Inflammatory macrophage (primary cell): ENCODE data around the gene FAM25A.
"Not testable (repeated sequence)": the region's sequence is repeated elsewhere in the genome, so short reads cannot be mapped to it uniquely, and the experiment has no call there.

Source experiments
- DNase-seq, 2 donors: peaks; one replicate each; pipeline ENCODE4 v3.0.0-alpha.2; 2020 to 2022
- total RNA-seq, 18 experiments: gene quantifications; one replicate each; lab custom pipeline; 2026; ENCODE audit warnings: mixed read lengths in 6 of 18, inconsistent platforms in 2 of 18; lab: John Stamatoyannopoulos, UW

The FAM25A gene
- total RNA-seq: 0 to 0.03 (median 0) reads per million in 18 experiments

DNA sequence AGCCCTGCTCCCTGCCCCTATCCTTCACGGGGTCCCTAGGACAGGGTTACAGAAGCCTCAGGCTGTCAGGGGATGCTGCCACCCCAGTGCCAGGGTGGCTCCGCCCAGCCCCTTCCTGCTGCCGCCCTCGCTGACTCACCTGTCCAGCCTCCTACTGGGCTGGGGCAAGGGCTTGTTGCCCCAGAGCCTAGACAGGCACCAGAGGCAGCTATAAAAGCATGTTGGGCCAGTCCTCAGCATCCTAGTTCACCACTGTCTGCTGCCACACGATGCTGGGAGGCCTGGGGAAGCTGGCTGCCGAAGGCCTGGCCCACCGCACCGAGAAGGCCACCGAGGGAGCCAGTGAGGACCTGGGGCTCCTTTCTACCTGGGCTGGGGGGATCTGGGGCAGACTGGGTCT, at the start of gene FAM25A:
TSS of gene FAM25A (plus strand) at position 239 of the 400 bp plus-strand sequence. CDS start at position 270, 31 bp downstream.
- DNase-seq: not testable (repeated sequence)

DNA sequence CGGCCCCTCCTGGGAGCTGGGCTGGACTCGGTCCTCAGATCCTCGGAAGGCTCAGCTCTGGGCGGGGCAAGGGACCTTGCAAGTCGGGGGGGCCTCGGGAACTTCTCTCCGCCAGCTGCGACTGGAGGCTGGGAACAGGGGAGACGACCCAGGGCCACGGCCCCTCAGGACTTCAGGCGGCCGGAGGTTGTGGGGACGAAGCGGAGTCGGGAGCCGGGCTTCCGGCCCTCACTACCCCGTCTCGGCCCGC, 49.2 kb upstream of the FAM25A start:
- DNase-seq: no peak

DNA sequence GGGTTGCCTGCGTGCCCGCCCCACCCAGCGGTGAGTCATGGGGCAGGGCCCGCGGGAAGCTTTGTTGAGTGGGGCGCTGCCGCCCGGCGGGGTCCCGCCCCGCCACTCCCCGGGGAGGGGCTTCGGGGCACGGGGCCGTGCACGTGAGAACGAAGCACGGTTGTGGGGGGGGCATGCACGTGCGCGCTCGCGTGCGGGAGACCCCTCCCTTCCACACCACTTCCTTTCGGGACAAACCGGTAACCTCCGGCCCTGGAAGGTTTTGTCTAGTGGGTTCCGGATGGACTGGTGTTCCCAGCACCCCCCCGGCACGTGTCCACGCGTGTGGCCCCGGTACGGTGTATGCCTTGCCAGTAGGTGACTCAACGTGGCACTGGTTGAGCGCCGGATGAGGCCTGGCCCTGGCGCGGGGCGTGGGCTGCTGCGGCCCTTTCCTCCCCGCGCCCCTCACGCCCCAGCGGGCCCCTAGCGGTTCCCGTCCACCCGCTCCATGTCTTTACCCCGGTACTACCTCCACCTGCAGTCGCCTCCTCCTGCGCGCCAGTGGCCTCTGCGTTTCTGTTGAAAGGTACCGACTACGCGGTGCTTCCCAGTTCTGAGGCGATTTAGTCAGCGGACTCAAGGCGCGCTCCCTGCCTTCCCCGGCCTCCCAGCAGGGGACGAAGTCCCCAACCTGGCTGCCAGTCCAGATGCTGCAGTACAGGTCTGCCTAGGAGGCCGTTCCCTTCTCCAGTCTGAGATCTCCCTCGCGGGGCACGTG, 48.7 kb upstream of the FAM25A start:
- peak; percentile 87 to 88 for DNase-seq

DNA sequence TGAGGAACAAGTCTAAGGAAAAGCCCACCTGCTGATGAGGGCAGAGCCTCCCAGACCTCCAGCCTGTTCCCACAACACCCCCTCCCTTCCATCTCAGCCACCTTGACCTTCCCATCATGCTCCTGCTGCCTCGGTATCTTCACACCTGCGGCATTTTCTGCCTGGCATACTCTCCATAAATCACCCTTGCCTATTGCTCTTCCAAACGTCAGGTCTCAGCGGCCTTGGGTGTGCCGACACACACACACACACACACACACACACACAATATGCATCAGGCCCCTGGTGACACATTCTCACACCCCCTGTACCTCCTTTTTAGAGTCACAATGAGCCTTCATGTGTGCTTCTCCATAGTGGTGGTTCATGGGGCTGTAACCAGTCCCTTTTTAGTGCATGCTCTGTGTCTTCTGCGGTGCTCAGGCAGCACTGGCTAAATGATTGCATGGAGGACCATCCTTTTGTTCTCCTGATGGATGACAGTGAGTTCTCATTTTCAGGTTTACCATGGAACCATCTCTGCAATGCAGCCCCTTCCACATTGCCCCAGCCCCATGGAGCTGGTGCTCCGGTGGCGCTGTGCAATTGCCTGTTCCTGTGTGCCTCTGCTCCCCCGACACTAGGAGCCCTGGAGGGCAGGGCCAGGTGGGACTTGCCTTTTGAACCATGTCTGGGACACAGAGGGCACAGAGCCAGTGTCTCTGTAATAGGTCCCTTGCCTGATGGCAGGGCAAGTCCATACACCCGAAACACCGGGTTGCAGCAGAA, 47.3 kb upstream of the FAM25A start:
- DNase-seq: no peak

DNA sequence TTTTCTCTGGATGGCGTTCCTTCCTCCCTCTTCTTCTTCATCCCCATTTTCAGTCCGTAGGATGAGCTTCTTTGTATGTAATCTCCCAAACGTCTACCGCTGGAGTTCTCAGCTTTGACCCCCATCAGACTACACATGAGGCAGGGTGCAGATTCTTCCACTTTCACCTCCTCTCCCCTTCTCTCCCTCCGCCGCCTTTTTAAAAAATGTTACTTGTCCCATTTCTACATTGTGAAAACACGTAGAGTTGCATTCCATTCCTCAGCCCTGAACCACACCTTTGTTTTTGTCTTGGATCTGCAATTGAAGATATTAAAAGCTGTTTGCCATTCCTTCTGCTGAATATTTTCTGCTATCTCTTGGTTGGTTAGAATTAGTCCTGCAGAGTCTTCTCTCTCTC, 45.6 kb upstream of the FAM25A start:
- DNase-seq: no peak

DNA sequence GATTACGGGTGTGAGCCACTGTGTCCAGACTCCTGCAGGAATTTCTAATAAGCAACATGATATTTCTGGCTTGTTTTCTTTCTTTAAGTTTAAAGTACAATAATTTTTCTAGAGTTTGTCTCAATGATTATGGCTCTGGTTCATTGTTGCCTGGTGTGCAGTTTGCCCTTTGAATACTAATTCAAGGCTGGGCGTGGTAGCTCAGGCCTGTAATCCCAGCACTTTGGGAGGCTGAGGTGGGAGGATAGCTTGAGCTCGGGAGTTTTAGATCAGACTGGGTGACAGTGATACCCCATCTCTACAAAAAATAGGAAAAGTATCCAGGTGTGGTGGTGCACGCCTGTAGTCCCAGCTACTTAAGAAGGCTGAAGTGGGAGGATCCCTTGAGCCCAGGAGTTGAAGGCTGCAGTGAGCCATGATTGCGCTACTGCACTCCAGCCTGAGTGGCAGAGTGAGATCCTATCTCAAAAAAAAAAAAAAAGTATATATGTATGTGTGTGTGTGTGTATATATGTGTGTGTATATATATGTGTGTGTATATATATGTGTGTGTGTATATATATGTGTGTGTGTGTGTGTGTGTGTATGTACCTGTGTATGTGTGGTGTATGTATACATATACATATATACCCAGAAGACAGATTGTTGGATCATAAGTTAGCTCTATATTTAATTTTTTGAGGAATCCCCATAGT, 43.6 kb upstream of the FAM25A start:
- DNase-seq: no peak

DNA sequence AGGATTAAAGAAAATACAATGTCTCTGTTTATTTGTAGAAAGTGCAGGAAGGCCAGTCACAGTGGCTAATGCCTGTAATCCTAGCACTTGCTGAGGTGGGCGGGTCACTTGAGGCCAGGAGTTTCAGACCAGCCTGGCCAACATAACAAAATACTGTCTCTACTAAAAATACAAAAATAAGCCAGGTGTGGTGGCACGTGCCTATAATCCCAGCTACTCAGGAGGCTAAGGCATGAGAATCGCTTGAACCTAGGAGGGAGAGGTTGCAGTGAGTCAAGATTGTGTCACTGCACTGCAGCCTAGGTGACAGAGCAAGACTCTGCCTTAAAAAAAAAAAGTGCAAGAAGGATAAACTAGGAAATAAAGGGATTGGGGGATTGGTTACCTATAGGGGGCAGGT, 41.6 kb upstream of the FAM25A start:
- not testable (repeated sequence) for DNase-seq

DNA sequence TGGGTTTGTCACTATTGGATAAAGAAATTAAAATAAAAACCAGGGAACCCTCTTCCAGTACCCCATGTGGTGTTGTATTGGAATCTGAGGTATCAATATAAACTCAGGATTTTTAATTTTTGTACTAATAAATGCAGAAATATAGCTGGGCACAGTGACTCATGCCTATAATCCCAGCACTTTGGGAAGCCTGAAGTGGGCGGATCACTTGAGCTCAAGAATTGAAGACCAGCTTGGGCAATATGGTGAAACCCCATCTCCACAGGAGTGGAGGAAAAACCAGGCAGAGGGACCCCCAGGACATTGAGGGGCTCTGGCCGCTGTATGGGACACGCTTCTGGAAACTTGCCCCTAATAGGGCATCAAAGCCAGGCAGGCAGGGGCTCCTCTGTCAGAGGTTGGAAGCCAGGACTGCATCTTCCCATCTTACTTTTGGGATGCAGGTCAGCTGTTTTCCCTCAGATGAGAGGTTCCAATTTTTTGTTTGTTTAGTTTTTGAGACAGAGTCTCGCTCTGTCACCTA, 40.7 kb upstream of the FAM25A start:
- DNase-seq: no peak

DNA sequence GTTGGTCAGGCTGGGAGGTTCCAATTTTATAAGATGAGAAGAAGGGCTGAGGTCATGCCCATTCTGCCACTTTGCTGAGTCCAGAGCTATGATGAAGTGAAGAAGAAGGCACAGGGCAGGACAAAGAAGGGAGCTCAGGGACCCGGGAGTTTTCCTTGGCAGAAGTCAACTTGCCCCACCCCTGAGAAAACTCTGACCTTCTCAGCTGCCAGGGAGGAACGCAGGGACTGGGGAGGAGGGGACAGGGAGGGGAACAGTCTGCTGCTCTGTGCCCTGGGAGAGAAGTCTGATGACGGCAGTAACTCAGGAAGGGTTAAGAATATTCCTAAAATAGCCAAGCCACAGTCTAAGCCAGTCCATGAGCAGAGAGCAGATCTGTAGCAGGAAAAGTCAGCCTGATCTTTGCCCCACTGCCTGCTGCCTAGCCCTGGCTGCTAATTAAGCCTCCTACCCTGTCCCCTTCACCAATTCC, 40.1 kb upstream of the FAM25A start:
- DNase-seq: no peak

DNA sequence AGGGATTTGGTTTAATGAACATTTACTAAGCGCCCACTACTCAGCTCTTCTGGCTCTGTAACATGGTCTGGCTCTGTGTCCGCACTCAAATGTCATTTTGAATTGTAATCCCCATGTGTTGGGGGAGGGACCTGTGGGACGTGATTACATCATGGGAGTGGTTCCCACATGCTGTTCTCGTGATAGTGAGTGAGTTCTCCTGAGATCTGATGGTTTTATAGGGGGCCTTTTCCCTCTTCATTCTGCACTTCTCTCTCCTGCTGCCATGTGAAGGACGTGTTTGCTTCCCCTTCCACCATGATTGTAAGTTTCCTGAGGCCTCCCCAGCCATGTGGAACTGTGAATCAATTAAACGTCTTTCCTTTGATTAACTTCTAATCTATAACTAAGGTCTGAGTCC, 39.1 kb upstream of the FAM25A start:
- peak in 1 of 2 donors; percentile 24 for DNase-seq

DNA sequence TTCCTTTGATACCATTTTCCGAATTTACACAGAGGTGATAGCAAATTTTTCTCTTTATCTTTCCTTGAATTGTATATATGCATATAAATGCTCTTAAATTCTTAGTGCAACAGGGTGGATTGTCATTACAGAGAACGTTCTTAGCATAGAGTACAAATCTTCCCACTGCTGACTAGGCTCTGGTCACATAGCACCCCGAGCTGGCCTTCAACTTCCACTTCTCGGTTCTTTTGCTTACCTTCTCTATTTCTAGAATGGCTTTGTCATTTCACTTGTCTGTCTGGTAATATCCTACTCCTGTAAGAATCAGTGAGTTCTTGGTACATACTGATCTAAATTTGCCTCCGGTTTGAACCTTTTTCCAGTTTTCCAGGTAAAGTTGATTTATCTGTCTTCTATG, 38.4 kb upstream of the FAM25A start:
- DNase-seq: peak; percentile 9 to 40

DNA sequence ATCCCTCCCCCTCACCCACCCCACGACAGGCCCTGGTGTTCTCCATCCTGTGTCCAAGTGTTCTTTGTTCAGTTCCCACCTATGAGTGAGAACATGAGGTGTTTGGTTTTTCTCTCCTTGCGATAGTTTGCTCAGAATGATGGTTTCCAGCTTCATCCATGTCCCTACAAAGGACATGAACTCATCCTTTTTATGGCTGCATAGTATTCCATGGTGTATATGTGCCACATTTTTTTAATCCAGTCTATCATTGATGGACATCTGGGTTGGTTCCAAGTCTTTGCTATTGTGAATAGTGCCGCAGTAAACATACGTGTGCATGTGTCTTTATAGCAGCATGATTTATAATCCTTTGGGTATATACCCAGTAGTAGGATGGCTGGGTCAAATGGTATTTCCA, 35.6 kb upstream of the FAM25A start:
- DNase-seq: not testable (repeated sequence)

DNA sequence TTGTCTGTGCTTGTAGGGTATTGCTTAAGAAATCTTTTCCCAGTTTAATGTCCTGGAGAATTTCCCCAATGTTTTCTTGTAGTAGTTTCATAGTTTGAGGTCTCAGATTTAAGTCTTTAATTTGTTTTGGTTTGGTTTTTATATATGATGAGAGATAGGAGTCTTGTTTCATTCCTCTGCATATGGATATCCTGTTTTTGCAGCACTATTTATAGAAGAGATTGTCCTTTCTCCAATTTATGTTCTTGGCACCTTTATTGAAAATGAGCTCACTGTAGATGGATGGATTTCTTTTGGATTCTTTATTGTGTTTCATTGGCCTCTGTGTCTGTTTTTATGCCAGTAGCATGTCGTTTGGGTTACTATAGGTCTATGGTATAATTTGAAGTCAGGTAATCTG, 31.6 kb upstream of the FAM25A start:
- no peak for DNase-seq

DNA sequence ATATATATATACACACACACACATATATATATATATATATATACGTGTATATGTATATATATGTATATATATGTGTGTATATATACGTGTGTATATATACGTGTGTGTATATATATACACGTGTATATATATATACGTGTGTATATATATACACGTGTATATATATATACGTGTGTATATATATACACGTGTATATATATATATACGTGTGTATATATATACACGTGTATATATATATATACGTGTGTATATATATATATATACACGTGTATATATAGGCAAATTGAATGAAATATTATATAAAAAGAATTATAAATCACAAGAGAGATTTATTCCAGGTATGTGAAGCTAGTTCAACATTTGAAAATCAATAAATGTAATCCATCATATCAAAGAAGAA, 28.7 kb upstream of the FAM25A start:
- not testable (repeated sequence) for DNase-seq

DNA sequence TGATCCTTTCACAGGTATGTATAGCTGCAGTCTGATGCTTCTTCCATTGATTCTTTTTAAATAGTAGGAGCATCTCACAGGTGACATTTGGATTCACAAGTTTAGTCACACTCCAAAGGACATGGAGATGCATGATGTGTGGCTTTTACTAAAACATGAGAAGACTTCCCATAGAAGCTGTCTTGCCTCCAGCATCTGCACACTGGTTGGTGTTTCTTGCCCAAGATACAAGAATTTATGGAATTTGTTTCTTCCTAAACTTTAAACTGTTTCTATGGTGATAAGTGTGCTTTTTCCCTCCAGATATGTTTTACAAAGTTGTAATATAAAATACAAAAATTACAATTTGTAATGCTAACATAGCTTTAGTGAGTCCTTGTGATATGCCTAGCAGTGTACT, 27.6 kb upstream of the FAM25A start:
- DNase-seq: no peak

DNA sequence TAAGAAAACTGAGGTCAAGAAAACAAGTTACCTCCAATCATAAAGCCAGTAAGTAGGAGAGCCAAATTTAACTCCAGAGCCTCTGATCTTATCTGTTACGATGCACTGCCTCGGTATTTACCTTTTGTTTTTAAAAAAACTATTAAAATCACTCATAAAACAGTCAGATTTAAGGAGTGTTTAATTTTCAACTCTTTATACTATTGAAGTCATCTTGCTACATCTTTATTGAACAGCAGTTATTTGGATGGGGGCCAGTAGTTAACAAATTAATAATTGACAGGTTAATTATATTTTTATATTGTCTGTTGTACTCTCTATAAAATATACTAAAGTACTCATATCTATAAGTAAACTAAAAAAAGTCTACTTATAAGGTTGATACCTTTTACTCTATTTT, 27.2 kb upstream of the FAM25A start:
- DNase-seq: no peak

DNA sequence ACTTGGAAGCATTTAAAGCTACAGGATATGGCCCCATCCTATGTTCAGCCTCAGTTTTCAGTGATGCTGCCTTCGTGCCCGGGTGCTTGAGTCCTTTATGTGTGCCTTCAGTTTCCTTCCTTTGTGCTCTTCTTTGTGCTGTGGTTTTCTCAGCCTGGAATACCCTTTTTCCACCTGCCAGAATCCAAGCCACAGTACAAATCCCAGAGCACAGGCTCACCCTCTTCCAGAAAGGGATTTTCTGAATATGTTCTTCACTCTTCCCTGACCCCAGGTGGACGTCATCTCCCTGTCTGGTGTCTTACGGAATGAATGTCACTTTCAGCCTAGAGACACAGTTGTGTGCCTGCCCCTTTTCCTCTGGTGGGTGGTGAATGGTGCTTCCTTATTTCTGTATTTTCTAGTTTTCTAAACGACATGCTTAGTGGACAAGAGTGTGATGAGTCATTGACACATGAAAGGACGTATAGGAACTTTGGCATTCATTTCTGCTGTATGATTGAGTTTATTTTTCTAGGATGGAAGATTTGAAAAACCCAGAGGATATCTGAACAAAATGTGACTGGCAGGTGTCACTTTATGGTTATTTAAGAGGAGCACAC, 20.2 kb upstream of the FAM25A start:
- peak; percentile 84 to 90 for DNase-seq

DNA sequence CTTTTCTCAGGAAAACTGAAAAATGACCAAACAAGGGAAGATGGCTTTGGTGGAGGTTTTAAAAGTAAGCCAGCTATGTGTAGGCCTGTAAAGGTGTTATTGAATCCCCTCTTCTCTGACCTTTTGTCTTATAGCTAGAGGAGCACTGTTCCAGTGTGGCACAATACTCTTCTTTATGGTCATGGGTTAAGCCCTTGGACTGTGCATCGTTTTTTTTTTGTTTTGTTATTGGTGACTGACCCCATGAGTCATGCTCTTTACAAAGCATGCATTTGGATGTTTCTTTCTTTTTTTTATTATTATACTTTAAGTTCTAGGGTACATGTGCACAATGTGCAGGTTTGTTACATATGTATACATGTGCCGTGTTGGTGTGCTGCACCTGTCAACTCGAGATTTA, 19.6 kb upstream of the FAM25A start:
- peak; percentile 72 to 76 for DNase-seq

DNA sequence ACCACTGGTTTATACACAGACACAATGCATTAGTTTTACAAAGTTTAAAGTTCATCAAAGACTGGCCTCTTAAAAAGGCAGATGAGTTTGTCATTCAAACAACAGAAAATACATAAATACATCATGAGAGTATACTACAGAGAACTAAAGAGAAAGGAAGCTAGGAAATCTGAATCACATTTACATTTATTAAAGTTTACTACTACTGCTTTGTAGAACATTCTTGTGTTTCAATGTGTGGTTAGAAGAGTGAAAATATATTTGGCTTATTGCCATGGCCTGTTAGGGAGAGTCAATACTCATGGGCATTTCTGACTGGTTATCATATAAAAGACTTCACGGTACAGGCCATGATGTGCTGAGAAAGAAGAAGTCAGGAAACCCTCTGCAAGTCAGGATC, 13.0 kb upstream of the FAM25A start:
- not testable (repeated sequence) for DNase-seq

DNA sequence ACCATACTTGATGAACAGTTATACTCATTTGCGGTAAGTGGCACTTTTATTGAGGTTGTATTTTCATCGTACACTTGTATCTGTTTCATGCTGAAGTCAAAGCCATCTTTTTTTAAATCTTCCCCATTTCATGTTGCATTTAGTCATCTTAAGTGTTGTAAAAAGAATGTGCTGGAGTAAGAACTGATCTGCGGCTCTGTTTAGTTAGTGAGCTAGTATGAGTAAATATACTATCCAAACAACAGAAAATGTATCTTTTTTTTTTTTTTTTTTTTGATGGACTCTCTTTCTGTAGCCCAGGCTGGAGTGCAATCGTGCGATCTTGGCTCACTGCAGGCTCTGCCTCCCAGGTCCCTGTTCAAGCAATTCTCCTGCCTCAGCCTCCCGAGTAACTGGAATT, 12.4 kb upstream of the FAM25A start:
- not testable (repeated sequence) for DNase-seq

DNA sequence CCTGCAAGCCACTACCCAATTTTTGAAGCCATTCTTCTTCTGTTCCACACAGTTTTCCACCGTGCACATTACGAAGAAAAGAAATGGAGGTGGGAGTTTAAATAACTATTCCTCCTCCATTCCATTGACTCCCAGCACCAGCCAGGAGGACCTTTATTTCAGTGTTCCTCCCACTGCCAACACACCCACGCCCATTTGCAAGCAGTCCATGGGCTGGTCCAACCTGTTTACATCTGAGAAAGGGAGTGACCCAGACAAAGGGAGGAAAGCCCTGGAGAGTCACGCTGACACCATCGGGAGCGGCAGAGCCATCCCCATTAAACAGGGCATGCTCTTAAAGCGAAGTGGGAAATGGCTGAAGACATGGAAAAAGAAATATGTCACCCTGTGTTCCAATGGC, 11.8 kb upstream of the FAM25A start:
- not testable (repeated sequence) for DNase-seq

DNA sequence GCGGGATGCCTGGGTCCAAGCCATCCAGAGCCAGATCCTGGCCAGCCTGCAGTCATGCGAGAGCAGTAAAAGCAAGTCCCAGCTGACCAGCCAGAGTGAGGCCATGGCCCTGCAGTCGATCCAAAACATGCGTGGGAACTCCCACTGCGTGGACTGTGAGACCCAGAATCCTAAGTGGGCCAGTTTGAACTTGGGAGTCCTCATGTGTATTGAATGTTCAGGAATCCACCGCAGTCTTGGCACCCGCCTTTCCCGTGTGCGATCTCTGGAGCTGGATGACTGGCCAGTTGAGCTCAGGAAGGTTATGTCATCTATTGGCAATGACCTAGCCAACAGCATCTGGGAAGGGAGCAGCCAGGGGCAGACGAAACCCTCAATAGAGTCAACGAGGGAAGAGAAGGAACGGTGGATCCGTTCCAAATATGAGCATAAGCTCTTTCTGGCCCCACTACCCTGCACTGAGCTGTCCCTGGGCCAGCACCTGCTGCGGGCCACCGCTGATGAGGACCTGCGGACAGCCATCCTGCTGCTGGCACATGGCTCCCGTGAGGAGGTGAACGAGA, 10.9 kb upstream of the FAM25A start:
- not testable (repeated sequence) for DNase-seq
